Peyer's patch (tissue), 4 donors: ENCODE measurements around the gene SLC2A9. TPM values are rescaled to one million over a fixed set of nuclear protein-coding genes. Genes with fewer than 3 reads are reported as not detected.

Experiments
- DNase-seq, 3 donors: peaks; one replicate each; pipeline ENCODE4 v3.0.0-alpha.2; 2017 to 2019
- H3K27ac ChIP-seq, 4 donors: fragments of 200-600 bp; sonication (generic); one replicate each; pipeline ENCODE4 v1.5.1; 2016 to 2019
- H3K27me3 ChIP-seq, 2 donors: fragments of 200-600 bp; sonication (generic); one replicate each; pipeline ENCODE4 v1.5.1; 2019
- H3K36me3 ChIP-seq, 3 donors: fragments of 200-600 bp; sonication (generic); one replicate each; pipeline ENCODE4 v1.5.1; 2016 to 2019
- H3K4me1 ChIP-seq, 4 donors: fragments of 200-600 bp; sonication (generic); one replicate each; pipeline ENCODE4 v1.5.1; 2016 to 2019
- H3K4me3 ChIP-seq, 4 donors: fragments of 200-600 bp; sonication (generic); 1 replicate in 3 of 4; 2 replicates in 1 of 4; pipeline ENCODE4 v1.5.1; 2016 to 2019; ENCODE audit warnings: mild to moderate bottlenecking in 1 of 4
- H3K9me3 ChIP-seq, 4 donors: fragments of 200-600 bp; sonication (generic); one replicate each; pipeline ENCODE4 v1.5.1; 2016 to 2019; ENCODE audit warnings: mild to moderate bottlenecking in 1 of 4
- CTCF ChIP-seq, 6 experiments: fragments of 450-650 bp in 4 of 6; fragments of 200-600 bp in 2 of 6; sonication (generic) in 1 of 6; IDR thresholded peaks; one replicate each; pipeline ENCODE4 v1.5.1; 2017 to 2019; ENCODE audit warnings: antibody characterized with exemption in 6 of 6, mild to moderate bottlenecking in 3 of 6, moderate library complexity in 1 of 6
- POLR2A ChIP-seq, 2 donors: fragments of 450-650 bp; IDR thresholded peaks; one replicate each; pipeline ENCODE4 v1.5.1; 2017; ENCODE audit warnings: antibody characterized with exemption in 2 of 2, mild to moderate bottlenecking in 2 of 2, moderate library complexity in 2 of 2
- total RNA-seq, 4 donors: library from RNA; depleted of rRNA; stranded (reverse); fragments of >200 nt; gene quantifications; one replicate each; pipeline ENCODE4 v1.1.0, GENCODE V29; 2016

The SLC2A9 gene
- total RNA-seq, 4 donors from 2014 or later = 8.3 to 24.1 (median 22.0) TPM

GRCh38 chr4:10022346-10023049 lies 1.2 kb upstream of the SLC2A9 start:
- Histone ChIP-seq H3K9me3 (no peaks in the 10 kb centered on the region), H3K27me3 (no peaks in the 10 kb centered on the region), H3K27ac (no peak overlapping the region), H3K36me3 (no peaks in the 10 kb centered on the region), H3K4me3 (no peak overlapping the region), H3K4me1 (peaks cover 0 to 39% (median 2%) of the 10 kb centered on the region in 4 donors)
- TF ChIP-seq POLR2A (IDR thresholded peaks at IDR 0.05) (no peak), CTCF (IDR thresholded peaks at IDR 0.05) (no peak)
- DNase-seq = peak in 1 of 3 donors; percentile 41

- TF ChIP-seq POLR2A (IDR thresholded peaks at IDR 0.05) (no peak), CTCF (IDR thresholded peaks at IDR 0.05) (no peak)
- DNase-seq = peak in 1 of 3 donors; percentile 23
- peak overlapping the region in 1 of 4 donors; percentile 37 for H3K4me3 ChIP-seq
- peaks cover 0 to 39% (median 2%) of the 10 kb centered on the region in 4 donors for H3K4me1 ChIP-seq
- H3K36me3 ChIP-seq = no peaks in the 10 kb centered on the region
- peak overlapping the region in 1 of 4 donors; percentile 3 for H3K27ac ChIP-seq
- H3K27me3 ChIP-seq = no peaks in the 10 kb centered on the region
- no peaks in the 10 kb centered on the region for H3K9me3 ChIP-seq
Measured at GRCh38 chr4:10021653-10022023, 341 bp upstream of the SLC2A9 start.

GRCh38 chr4:10020106-10020505 lies 1.2 kb downstream of the SLC2A9 start:
- no peak for TF ChIP-seq CTCF (IDR thresholded peaks at IDR 0.05)
- TF ChIP-seq POLR2A (IDR thresholded peaks at IDR 0.05) = no peak
- H3K4me1 ChIP-seq = peaks cover 0 to 39% (median 2%) of the 10 kb centered on the region in 4 donors
- peak overlapping the region in 2 of 4 donors; percentile 84 to 92 for H3K27ac ChIP-seq
- H3K36me3 ChIP-seq = no peaks in the 10 kb centered on the region
- peak overlapping the region in 1 of 4 donors; percentile 51 for H3K4me3 ChIP-seq
- peak in 1 of 3 donors; percentile 36 for DNase-seq
- H3K9me3 ChIP-seq = no peaks in the 10 kb centered on the region
- H3K27me3 ChIP-seq = no peaks in the 10 kb centered on the region

- no peaks in the 10 kb centered on the region for H3K9me3 ChIP-seq
- H3K27me3 ChIP-seq = no peaks in the 10 kb centered on the region
- no peaks in the 10 kb centered on the region for H3K36me3 ChIP-seq
- H3K4me3 ChIP-seq = peak overlapping the region; percentile 35 to 47 (median 42)
- TF ChIP-seq CTCF (IDR thresholded peaks at IDR 0.05) = no peak
- no peak for TF ChIP-seq POLR2A (IDR thresholded peaks at IDR 0.05)
- peaks cover 0 to 39% (median 2%) of the 10 kb centered on the region in 4 donors for H3K4me1 ChIP-seq
- peak overlapping the region; percentile 74 to 92 (median 82) for H3K27ac ChIP-seq
- peak in 1 of 3 donors; percentile 59 for DNase-seq
Measured at GRCh38 chr4:10019521-10020051, 1.7 kb downstream of the SLC2A9 start.

- Histone ChIP-seq H3K36me3 (no peaks in the 10 kb centered on the region), H3K27ac (peak overlapping the region; percentile 74 to 92 (median 82)), H3K4me1 (peaks cover 0 to 39% (median 2%) of the 10 kb centered on the region in 4 donors), H3K27me3 (no peaks in the 10 kb centered on the region), H3K9me3 (no peaks in the 10 kb centered on the region), H3K4me3 (peak overlapping the region; percentile 35 to 47 (median 42))
- TF ChIP-seq CTCF (IDR thresholded peaks at IDR 0.05) = peak; percentile 78 to 100 (median 99)
- TF ChIP-seq POLR2A (IDR thresholded peaks at IDR 0.05) = peak; percentile 42 to 60
- DNase-seq = peak; percentile 87 to 98 (median 97)
Measured at GRCh38 chr4:10018818-10019461, 2.4 kb downstream of the SLC2A9 start.
